SIG-M5 treated with dmso at 0.1 percent for 504 hours (cell line): ENCODE data around the gene HOXD12.

Experiments used
- DNase-seq: peaks from one replicate; lab custom pipeline; 2025; ENCODE audit not compliant: unreplicated experiment; lab: John Stamatoyannopoulos, UW

HOXD12 gene

DNA sequence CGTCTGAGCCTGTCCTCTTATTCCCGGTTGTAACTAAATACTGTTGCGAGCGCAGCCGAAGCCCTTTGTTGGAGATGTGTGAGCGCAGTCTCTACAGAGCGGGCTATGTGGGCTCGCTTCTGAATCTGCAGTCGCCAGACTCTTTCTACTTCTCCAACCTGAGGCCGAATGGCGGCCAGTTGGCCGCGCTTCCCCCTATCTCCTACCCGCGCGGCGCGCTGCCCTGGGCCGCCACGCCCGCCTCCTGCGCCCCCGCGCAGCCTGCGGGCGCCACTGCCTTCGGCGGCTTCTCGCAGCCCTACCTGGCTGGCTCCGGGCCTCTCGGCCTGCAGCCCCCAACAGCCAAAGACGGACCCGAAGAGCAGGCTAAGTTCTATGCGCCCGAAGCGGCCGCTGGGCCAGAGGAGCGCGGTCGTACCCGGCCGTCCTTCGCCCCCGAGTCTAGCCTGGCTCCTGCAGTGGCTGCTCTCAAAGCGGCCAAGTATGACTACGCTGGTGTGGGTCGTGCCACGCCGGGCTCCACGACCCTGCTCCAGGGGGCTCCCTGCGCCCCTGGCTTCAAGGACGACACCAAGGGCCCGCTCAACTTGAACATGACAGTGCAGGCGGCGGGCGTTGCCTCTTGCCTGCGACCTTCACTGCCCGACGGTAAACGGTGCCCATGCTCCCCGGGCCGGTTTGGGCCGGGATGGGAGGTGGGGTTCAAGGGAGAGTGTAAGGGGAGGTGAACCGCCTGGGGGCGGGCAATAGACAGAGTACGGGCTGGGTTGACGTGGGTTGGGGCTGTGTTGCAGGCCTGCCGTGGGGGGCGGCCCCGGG, at the start of gene HOXD12:
Gene HOXD12, plus strand, starts transcription at position 68 of the 819 bp plus-strand sequence. Its CDS starts 7 bp downstream, at position 75.
- DNase-seq: no peak

DNA sequence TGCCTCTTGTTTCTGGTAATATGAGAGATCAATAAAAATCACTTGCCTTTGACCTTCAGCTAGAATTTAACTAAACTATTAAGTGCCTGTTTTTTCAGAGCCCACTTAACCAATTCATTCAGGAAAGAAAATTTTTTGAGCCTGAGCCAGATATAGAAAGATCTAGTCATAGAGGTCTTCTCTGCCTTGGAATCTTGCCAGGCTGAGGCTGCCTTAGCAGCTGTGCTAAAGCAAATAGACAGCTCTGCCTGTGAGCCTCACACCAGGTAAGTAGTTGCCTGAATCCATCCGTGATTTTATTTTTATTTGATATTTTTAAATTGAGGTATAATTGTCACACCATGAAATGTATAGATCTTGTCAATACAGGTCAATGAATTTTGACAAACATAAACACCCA, 43.2 kb upstream of the HOXD12 start:
- no peak for DNase-seq

DNA sequence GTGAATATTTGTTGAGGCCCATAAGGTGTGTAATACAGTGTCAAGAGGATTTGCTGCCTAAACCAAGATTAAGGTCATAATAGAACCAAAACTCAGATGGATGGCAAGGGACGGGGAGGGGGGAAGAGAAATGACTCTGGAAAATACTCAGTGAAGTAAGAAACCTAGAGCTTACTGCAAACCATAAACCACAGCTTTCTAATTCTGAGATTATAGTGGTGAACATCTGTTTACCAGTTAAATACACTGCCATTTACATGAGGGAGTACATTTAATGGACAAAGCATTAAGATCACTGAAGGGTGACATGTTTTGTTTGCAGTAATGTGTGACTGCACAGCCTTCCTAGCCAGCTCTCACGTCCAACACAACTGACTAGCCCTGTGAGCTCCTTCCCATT, 35.6 kb upstream of the HOXD12 start:
- DNase-seq: no peak

GRCh38 chr2:176066645-176067588, 32.7 kb upstream of the HOXD12 start:
- no peak for DNase-seq

DNA sequence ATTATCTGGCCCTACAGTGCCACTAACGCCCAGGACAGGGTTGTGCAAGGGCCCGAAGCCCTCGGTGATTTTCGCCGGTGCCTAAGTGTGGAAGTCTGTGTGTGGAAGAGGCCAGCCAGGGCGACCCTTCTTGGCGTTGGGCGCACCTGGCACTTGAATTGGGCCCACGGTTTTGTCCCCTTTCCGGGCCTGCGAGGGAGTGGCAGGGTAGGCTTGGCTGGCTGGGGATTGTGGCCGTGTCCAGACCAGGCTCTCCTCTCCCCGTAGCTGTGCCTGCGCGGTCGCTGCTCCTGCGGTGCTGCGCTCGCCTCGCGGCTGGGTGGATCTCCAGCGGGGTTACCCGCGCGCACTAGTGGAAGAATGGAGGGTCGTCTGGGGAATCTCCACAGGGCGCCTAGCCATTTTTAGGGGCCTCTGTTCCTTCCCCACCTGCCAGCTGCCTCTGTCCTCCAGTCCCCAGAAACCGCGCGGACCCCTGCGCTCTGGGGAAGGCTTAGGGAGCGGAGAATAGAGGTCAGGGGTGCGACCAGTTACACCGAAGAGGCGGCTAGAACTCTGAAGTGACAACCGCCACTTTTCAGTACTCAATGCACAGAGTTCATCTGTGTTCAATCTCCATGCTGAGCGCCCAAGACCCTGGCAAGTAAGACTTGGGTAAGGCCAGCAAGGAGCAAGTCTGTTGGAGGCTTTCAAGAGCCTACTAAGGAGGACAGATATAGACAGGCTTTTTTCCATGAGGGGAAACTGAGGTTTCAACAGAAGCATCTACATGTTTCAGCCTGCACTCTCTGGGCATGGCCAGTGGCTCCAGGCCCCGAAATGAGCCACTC, 31.8 kb upstream of the HOXD12 start:
- DNase-seq: no peak

DNA sequence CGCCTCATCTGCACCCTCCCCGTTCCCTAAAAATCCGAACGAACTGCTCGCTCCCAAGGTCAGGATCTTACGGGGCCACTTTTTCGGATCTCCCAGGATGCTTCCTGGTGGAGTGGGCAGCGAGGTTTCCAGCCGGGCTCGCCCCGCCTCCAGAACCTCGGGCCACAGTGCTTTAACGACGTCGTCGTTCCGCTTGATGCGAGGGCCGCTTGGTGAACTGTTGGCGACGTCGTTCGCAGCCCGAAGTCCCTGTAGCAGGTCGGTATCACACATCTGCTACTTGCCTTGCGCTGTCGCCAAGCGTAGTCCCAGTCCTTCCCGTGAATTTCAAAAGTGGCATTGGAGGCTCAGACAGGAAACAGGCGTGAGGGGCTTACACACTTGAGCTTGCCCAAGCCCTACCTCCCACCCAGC, 31.2 kb upstream of the HOXD12 start:
- DNase-seq: no peak

DNA sequence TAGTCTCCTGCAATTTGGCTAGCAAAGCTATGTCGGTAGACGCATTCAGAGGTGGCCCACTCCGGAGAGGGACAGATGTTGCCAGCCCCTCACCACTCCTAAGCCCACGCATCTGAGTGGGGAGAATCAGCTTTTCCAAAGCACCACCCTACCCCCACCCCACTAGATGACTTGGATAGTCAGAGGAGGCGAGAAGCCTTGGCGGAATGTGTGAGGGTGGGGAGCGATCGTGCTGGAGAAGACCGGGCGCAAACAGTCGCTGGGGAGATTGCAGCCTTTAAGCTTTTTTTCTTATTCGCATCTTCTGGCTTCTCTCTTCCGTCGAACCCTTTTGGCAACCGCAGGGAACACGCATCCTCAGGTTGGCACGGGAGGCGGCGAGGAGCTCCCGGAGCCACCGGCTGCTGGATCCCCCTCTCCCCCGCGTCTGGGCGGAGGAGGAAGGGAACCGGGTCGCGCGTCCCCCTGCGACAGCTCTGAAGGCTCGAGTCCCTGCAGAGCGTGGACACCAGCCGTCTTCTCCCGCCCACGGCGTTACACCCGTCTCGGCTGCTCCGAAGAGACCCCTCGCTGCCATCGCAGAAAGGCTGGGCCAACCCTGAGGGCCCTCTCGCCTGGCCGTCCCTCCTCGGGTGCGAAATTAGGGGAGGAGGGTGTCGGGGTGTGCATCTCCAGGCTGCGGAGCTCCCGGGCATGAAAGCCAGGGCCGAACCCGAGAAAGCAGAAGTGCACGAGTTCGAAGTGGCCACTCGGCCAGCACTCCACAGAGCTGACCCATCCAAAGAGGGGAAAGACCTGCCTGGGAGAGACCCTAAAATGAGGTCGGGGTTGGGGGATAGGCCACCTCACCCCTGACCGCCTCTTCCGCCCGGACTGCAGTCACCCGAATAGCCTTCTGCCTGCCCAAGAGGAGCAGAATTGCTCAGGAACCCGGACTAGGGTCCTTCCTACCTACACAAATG, 28.0 kb upstream of the HOXD12 start:
- no peak for DNase-seq

- no peak for DNase-seq
Measured at GRCh38 chr2:176072292-176072669, 27.3 kb upstream of the HOXD12 start.

DNA sequence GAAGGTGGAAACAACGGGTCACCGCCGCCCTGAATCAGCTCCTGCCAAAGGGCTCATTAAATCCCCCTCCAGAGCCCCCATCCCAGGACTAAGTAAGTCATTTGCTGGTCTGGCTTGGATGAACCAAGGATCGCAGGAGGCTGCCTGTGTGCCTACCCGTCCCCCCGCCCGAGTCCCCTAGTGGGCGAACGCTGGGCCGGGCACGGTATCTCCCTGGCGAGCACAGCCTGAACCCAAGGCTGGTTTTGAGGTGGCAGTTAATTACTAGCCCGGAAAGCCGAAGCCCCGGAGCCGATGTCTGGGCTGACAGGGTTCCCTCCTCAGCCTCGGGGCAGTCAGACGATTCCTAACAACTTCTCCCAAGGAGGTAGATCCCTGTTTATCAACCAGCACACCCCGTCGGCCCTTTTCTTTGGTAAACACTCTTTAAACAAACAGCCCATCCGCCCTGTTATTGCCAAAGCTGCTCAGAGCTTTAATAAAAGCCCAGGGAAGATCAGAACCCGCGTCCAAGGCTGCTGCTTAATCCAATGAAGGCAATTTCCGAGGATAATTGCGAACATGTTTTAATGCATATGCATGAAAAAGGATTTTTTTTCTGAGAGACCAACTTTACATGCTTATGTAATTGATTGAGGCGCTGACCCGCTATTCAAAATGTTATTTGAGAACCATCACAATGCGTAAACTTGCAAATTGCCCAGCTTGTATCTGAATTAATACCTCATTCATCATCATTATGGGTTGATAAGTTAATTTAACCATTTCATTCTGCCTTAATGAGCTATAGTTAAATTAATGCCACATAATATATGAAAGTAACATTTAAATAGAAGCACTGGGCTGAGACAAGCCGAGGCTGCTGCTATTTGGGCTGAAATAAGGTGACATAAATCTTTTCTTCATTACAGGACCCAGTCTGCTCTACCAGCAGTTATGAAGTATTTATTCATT, 26.4 kb upstream of the HOXD12 start:
- DNase-seq: no peak

- DNase-seq: no peak
Measured at GRCh38 chr2:176074919-176075425, 24.6 kb upstream of the HOXD12 start.

DNA sequence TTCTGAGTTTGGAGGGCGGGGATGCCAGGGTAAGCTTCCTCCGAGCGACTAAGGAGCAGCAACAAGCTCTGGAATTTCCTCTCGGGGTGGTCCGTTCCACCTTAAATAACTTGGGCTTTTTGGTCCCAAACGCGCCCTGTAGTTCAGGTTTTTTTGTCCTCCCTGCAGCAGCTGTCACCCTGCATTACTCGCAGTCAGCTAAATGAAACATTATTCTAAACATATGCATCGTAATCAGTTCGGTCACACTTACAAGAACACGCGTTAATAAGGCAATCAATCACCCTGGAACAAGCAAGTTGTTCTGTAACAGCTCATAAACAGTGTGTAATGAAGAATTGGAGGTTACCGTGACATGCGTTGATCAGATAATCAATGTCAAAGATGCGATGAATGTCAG, 24.1 kb upstream of the HOXD12 start:
- DNase-seq: no peak

DNA sequence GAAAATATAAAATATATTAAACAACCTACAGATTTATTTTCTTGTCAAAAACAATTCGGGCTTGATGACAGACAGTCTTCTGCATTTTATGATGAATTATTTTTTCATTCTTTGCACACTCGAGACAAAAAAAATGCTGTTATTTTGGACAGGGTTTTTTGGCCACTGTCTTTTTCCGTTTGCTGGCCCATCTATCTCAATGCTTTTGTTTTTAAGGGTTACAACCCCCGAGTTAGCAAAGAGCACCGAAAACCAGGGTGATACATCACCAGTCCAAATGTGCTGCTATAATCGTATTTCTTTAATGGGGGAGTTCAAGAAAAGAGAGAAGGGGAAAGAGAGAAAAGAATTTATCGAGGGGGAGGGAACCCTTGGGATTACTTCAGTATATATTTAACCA, 23.5 kb upstream of the HOXD12 start:
- DNase-seq: no peak

- no peak for DNase-seq
Measured at GRCh38 chr2:176076796-176077195, 22.8 kb upstream of the HOXD12 start.

DNA sequence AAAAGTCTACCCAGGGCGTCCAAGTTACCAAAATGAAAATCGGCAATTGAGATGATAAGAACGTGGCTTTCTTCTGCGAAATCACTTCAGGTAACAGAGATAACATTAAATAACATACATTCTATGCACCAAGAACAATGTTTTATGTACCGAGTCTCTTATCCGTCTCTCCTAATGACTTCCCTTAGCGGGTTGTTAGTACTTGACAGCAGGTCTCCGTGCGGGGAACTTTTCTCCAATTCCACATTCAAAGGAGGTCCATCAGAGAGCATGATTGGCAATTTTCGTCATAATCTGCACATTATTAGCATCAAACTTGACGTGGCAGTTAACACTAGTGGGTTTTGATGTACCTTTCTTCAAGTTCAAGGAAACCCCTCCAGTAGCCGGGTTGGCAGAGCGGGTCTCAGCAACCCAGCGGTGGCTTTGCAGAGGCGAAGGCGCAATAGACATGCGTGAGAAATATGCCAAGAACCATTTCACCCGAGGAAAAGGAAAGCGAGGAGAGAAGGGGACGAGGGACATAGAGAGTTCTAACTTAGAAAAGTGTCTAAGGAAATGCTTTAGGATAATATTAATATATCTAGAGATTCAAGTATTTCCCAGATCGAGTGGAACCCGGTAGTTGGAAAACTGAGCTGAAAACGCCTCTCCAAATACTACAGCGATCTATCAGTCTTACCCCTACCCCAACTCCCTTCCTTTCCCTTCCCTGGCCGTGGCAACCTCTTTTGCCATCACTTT, 20.9 kb upstream of the HOXD12 start:
- DNase-seq: no peak

DNA sequence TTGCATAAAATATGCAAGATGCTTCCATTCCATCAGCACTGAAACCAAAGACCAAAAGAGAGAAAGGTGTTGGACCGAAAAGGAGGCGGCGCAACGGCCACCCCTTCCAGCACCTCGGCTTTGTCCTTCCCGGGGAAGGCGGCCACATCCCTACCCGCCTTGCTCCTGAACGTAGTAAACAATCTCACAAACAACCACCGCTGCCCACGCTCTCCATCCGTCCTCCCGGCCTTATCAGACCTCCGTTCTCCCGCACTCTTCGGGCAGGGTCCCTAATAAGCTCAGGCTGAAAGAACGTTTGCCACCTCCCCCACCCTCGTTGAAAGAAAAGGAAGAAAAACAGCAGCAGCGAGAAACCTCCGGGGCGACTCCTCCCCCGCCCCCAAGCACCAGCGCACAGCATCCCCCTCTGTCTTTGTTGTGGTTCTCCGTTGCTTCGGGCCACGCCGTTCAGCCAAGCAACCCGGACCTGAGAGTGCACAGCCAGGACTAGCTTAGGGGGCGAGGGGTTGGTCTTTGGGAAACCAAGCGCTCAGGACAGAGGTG, 20.2 kb upstream of the HOXD12 start:
- DNase-seq: peak; percentile 64

GRCh38 chr2:176079831-176080539, 19.6 kb upstream of the HOXD12 start:
- peak; percentile 84 for DNase-seq
